Colonic mucosa (tissue), 4 donors: Measurements from ENCODE around the gene CALR. TPM values are rescaled to one million over a fixed set of nuclear protein-coding genes. Genes with fewer than 3 reads are reported as not detected.
"Not testable (repeated sequence)": the region's sequence is repeated elsewhere in the genome, so short reads cannot be mapped to it uniquely, and the experiment has no call there.

Experiments
- DNase-seq: peaks from one replicate; pipeline ENCODE4 v3.0.0-alpha.2; 2020
- H3K27ac ChIP-seq: fragments of 200-600 bp; one replicate; pipeline ENCODE4 v1.8.0; 2021
- H3K27me3 ChIP-seq: fragments of 200-600 bp; one replicate; pipeline ENCODE4 v1.8.0; 2021
- H3K36me3 ChIP-seq: fragments of 200-600 bp; one replicate; pipeline ENCODE4 v1.8.0; 2021
- H3K4me1 ChIP-seq: fragments of 200-600 bp; one replicate; pipeline ENCODE4 v1.8.0; 2021; ENCODE audit warnings: mild to moderate bottlenecking
- H3K4me3 ChIP-seq: fragments of 200-600 bp; one replicate; pipeline ENCODE4 v1.8.0; 2021
- H3K9ac ChIP-seq, 2 donors: one replicate each; pipeline ENCODE4 v1.7.0; 2013; ENCODE audit warnings: control low read depth in 2 of 2, low read depth in 2 of 2, low read length in 2 of 2
- H3K9me3 ChIP-seq: fragments of 200-600 bp; one replicate; pipeline ENCODE4 v1.8.0; 2021
- intact Hi-C: fragments of 100-400 bp; cut with DNase I; formaldehyde crosslinking; loops from one replicate; pipeline ENCODE4 v1.14.1; 2022
- total RNA-seq, 2 donors: library from RNA; stranded (reverse); fragmentation: NEBNext Ultra II Directional in 1 of 2; extraction: Animal tissue kit (Norgen Biotek cat#: 25700) in 1 of 2; gene quantifications; one replicate each; pipeline ENCODE4 v1.2.1, GENCODE V29; 2021
- TF ChIP-seq, protein P1 (sequence below): fragments of 200-600 bp; IDR thresholded peaks from one replicate; pipeline ENCODE4 v1.8.0; 2022; ENCODE audit warnings: antibody characterized with exemption, mild to moderate bottlenecking
- donor health status: healthy.
- donor health status: DM: no; HTN: no; CAD: no.
- donor health status: DM: no; HTN: no; CAD: no.

CALR gene
- total RNA-seq, 2 donors from 2014 or later: 682 to 1,848 TPM

DNA sequence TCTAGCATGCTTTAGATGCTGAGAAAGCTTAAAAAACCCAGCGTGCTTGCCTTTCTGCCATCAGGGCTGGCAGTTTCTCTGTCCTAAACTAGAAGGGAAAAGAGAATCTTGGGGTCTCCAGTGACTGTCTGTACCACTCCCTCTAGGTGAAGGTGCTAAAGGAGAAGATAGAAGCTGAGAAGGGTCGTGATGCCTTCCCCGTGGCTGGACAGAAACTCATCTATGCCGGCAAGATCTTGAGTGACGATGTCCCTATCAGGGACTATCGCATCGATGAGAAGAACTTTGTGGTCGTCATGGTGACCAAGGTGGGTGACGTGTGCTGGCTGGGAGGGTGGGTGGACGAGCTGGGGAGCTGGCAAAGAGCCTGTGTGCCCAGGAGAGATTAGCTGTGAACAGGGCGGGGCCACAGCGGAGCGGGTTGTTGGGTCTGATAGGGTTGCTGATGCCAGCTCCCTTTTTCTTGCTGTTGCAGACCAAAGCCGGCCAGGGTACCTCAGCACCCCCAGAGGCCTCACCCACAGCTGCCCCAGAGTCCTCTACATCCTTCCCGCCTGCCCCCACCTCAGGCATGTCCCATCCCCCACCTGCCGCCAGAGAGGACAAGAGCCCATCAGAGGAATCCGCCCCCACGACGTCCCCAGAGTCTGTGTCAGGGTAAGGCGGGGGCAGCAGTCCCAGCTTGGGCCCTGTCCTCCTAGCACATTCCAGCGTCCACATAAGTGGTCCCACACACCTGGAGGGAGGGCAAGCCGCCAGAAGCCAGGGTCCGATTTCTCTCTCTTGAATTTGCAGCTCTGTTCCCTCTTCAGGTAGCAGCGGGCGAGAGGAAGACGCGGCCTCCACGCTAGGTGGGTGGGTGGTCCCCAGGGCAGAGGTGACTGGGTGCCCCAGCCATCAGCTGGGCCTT lies 9.5 kb downstream of the CALR start:
- intact Hi-C loops: no loop called here
- Histone ChIP-seq H3K36me3 (peaks cover 19% of the 10 kb centered on the region), H3K27ac (no peak overlapping the region), H3K4me3 (no peak overlapping the region), H3K27me3 (no peaks in the 10 kb centered on the region), H3K4me1 (peaks cover 12% of the 10 kb centered on the region), H3K9me3 (no peaks in the 10 kb centered on the region), H3K9ac (no peak overlapping the region)
- TF ChIP-seq, protein P1, sequence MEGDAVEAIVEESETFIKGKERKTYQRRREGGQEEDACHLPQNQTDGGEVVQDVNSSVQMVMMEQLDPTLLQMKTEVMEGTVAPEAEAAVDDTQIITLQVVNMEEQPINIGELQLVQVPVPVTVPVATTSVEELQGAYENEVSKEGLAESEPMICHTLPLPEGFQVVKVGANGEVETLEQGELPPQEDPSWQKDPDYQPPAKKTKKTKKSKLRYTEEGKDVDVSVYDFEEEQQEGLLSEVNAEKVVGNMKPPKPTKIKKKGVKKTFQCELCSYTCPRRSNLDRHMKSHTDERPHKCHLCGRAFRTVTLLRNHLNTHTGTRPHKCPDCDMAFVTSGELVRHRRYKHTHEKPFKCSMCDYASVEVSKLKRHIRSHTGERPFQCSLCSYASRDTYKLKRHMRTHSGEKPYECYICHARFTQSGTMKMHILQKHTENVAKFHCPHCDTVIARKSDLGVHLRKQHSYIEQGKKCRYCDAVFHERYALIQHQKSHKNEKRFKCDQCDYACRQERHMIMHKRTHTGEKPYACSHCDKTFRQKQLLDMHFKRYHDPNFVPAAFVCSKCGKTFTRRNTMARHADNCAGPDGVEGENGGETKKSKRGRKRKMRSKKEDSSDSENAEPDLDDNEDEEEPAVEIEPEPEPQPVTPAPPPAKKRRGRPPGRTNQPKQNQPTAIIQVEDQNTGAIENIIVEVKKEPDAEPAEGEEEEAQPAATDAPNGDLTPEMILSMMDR: no peak
- no peak for DNase-seq

DNA sequence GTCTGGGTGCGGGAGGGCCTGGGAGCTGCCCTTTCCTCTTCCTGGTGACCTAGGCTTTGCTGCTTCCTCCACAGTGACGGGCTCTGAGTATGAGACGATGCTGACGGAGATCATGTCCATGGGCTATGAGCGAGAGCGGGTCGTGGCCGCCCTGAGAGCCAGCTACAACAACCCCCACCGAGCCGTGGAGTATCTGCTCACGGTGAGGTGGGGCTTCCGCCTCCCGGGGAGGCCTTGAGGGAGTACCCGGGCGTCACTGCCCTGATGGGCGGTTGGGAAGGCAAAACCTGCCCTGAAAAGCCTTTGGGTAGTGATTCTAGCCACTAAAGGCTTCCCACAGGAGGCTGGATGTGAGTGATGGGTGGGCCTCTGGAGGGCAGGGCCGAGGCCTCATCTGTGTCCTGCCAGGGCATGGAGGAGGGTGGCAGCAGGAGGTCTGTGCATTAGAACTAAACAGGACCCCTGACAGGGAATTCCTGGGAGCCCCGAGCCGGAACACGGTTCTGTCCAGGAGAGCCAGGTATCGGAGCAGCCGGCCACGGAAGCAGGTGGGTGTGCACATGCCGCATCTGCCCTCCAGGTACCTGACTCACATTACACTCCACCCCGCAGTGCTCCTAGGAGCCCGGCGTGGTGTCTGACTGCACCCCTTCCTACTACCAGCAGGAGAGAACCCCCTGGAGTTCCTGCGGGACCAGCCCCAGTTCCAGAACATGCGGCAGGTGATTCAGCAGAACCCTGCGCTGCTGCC lies 10.4 kb downstream of the CALR start:
- DNase-seq: no peak
- H3K27ac ChIP-seq: no peak overlapping the region
- peaks cover 14% of the 10 kb centered on the region for H3K36me3 ChIP-seq
- no peak overlapping the region for H3K4me3 ChIP-seq
- H3K27me3 ChIP-seq: no peaks in the 10 kb centered on the region
- H3K9ac ChIP-seq: no peak overlapping the region
- H3K4me1 ChIP-seq: peaks cover 12% of the 10 kb centered on the region
- no peaks in the 10 kb centered on the region for H3K9me3 ChIP-seq
- intact Hi-C loops: no loop called here
- TF ChIP-seq, protein P1: no peak

DNA sequence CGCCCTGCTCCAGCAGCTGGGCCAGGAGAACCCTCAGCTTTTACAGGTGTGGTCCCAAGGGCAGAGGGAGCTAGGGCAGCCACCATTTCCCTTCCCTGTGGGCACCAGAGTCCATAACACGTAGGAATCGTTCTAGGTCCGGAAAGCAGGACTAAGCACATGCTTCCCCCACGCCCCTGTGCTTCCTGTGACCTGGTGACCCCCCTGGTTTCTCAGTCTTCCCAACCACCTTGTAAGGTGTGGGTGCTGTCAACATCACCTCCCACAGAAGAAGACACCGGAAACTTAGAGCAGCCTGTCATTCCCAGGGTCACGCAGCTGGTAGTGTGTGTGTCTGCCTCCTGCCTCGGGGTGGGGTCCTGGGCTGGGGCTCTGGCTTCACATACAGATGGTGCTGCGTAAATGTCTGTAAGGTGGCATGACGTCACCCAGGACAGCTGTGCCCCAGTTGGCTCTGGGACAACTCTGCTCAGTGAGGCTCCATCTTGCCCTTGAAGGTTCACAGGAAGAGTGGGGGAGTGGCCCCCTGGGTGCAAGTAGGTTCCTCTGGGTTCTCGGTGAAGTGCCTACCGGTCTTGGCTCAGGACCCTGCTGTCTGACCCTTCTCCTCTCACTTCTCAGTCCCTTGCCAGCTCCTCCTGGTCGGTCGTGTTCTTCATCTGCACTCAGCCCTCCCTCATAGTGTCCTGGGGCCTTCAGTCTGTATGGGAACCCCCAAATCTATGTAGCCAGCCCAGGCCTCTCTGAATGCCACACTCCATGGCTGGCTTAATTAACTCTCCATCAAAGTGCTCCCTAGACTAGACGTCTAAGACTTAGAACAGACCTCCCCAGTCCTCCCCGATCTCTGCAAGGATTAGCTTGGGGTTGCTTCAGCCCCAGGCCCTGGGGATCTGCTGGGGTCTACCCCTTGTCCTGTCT lies 11.2 kb downstream of the CALR start:
- intact Hi-C loops: no loop called here
- H3K4me3 ChIP-seq: no peak overlapping the region
- peaks cover 17% of the 10 kb centered on the region for H3K4me1 ChIP-seq
- no peaks in the 10 kb centered on the region for H3K27me3 ChIP-seq
- DNase-seq: no peak
- TF ChIP-seq, protein P1: no peak
- no peak overlapping the region for H3K27ac ChIP-seq
- H3K9me3 ChIP-seq: no peaks in the 10 kb centered on the region
- peaks cover 14% of the 10 kb centered on the region for H3K36me3 ChIP-seq
- no peak overlapping the region for H3K9ac ChIP-seq

GRCh38 chr19:12952050-12952449 lies 13.6 kb downstream of the CALR start:
- intact Hi-C loops, H3K9ac ChIP-seq: not testable (repeated sequence)

GRCh38 chr19:12952488-12953137 lies 14.2 kb downstream of the CALR start:
- Histone ChIP-seq H3K36me3 (peaks cover 14% of the 10 kb centered on the region), H3K9me3 (no peaks in the 10 kb centered on the region), H3K4me1 (peaks cover 7% of the 10 kb centered on the region), H3K9ac (no peak overlapping the region), H3K4me3 (no peak overlapping the region), H3K27me3 (no peaks in the 10 kb centered on the region), H3K27ac (no peak overlapping the region)
- intact Hi-C loops: no loop called here
- no peak for DNase-seq
- TF ChIP-seq, protein P1: no peak

More at GRCh38 chr19:12952050-12952449, 13.6 kb downstream of the CALR start:
- H3K27ac ChIP-seq, H3K4me3 ChIP-seq, H3K9me3 ChIP-seq, H3K27me3 ChIP-seq, DNase-seq: not testable (repeated sequence)
- peaks cover 13% of the 10 kb centered on the region for H3K4me1 ChIP-seq
- peaks cover 14% of the 10 kb centered on the region for H3K36me3 ChIP-seq
